ENCODE measurements around the gene DTX4. TPM values are rescaled to one million over a fixed set of nuclear protein-coding genes. Genes with fewer than 3 reads are reported as not detected.

DTX4 gene
- total and polyA plus RNA-seq, 2 of the 4 experiments (the other 2 are of a cell fraction) = 2.7 to 3.0 TPM

DNA sequence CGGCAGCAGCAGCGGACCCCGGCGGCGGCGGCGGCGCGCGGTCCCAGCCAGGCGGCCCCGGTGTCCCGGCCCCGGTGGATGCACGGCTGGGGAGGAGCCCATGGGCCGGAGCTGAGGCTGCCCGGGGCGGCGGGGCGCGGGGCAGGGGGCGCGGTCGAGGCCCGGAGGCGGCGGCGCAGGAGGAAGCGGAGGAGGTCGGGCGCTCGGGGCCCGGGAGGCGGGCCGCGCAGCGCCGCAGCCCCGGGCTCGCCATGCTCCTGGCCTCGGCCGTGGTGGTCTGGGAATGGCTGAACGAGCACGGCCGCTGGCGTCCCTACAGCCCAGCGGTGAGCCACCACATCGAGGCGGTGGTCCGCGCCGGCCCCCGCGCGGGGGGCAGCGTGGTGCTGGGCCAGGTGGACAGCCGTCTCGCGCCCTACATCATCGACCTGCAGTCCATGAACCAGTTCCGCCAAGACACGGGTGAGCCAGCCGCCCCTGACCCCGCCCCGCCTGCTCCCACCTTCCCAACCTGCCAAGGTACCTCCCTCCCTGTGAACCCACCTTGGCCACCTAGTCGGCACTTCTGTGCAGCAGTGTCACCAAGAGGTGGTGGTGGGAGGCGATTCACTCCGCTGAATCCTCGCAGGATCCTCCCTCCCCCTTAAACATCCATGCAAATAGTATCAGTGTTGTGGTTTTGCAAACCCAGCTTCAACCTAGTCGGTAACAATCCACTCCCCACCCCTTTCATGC, 580 bp downstream of the DTX4 start:
- BruUV-seq (replicated peaks) = no TSS peak
- in situ Hi-C loops (cut with MboI; ENCODE audit: low sequenced_read_pairs) = no loop called here
- peak overlapping the region; percentile 54 for H3K4me3 ChIP-seq (ENCODE audit: insufficient read depth, low read depth, low read length)
- peak overlapping the region; percentile 63; the same call in 1 of the 2 replicates for H2BK120ac ChIP-seq (ENCODE audit: low read depth, low read length)
- intact Hi-C loops (cut with micrococcal nuclease) = loop anchor here (2.0 to 5.0 kb wide), 3 partner anchors 14 to 510 kb away; no protein-coding TSS in a partner anchor
- DNase-seq = no peak
- peaks cover 11% of the 10 kb centered on the region for H3K4me1 ChIP-seq (ENCODE audit: control insufficient read depth, insufficient read depth, low read length)
- POLR2A ChIA-PET (ENCODE audit: unreplicated experiment) = interaction anchor here (0.9 kb wide), 1 partner anchor 32 kb away, joined by 3 read pairs; no protein-coding TSS in a partner anchor
- H3K18ac ChIP-seq (ENCODE audit: low read depth, low read length) = peak overlapping the region; percentile 61
- peak overlapping the region; percentile 86; the same call in 1 of the 2 replicates for H4K91ac ChIP-seq (ENCODE audit: insufficient read depth, low read depth, low read length)
- H3K36me3 ChIP-seq (ENCODE audit: control insufficient read depth, insufficient read depth, low read length) = 0 out of 2 replicates have a peak, but pooled peaks cover 2% of the 10 kb centered on the region
- H2BK15ac ChIP-seq (ENCODE audit: low read depth, low read length) = no peak overlapping the region; the same call in 2 of the 3 replicates
- peak overlapping the region; percentile 68 for H3K9ac ChIP-seq (ENCODE audit: low read depth, low read length)
- TF ChIP-seq, protein P1, sequence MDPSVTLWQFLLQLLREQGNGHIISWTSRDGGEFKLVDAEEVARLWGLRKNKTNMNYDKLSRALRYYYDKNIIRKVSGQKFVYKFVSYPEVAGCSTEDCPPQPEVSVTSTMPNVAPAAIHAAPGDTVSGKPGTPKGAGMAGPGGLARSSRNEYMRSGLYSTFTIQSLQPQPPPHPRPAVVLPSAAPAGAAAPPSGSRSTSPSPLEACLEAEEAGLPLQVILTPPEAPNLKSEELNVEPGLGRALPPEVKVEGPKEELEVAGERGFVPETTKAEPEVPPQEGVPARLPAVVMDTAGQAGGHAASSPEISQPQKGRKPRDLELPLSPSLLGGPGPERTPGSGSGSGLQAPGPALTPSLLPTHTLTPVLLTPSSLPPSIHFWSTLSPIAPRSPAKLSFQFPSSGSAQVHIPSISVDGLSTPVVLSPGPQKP (IDR thresholded peaks at IDR 0.05; ENCODE audit: borderline replicate concordance, low read depth, low read length) = no peak
- TF ChIP-seq MAZ (IDR thresholded peaks at IDR 0.05; ENCODE audit: borderline replicate concordance, low read depth, low read length) (no peak), NFE2L2 (IDR thresholded peaks at IDR 0.05; ENCODE audit: low read depth, low read length) (no peak), CHD1 (IDR thresholded peaks at IDR 0.05; ENCODE audit: low read depth, low read length) (no peak), FOS (IDR thresholded peaks at IDR 0.05; ENCODE audit: low read depth, low read length) (no peak), POLR2A (IDR thresholded peaks at IDR 0.05; ENCODE audit: low read depth, low read length) (no peak), SMC3 (IDR thresholded peaks at IDR 0.05; ENCODE audit: low read depth, low read length) (no peak), CEBPB (IDR thresholded peaks at IDR 0.05; ENCODE audit: low read depth, low read length) (no peak), RAD21 (IDR thresholded peaks at IDR 0.05; ENCODE audit: low read length) (no peak), RFX5 (IDR thresholded peaks at IDR 0.05; ENCODE audit: low read depth, low read length) (no peak)
- TF ChIP-seq, protein P2, sequence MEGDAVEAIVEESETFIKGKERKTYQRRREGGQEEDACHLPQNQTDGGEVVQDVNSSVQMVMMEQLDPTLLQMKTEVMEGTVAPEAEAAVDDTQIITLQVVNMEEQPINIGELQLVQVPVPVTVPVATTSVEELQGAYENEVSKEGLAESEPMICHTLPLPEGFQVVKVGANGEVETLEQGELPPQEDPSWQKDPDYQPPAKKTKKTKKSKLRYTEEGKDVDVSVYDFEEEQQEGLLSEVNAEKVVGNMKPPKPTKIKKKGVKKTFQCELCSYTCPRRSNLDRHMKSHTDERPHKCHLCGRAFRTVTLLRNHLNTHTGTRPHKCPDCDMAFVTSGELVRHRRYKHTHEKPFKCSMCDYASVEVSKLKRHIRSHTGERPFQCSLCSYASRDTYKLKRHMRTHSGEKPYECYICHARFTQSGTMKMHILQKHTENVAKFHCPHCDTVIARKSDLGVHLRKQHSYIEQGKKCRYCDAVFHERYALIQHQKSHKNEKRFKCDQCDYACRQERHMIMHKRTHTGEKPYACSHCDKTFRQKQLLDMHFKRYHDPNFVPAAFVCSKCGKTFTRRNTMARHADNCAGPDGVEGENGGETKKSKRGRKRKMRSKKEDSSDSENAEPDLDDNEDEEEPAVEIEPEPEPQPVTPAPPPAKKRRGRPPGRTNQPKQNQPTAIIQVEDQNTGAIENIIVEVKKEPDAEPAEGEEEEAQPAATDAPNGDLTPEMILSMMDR (conservative IDR thresholded peaks at IDR 0.05; ENCODE audit: low read depth, low read length) = no peak
- H3K56ac ChIP-seq (ENCODE audit: extremely low read depth, insufficient read depth, low read length) = no peak overlapping the region
- peak; percentile 40 for ATAC-seq (ENCODE audit: low read depth)
- peak overlapping the region; percentile 78 for H3K4ac ChIP-seq (ENCODE audit: low read depth, low read length)
- H3K23ac ChIP-seq (ENCODE audit: low read depth, low read length) = peak overlapping the region; percentile 66; the same call in 1 of the 2 replicates
- peak overlapping the region; percentile 80; a peak in 2 of 4 replicates for H4K8ac ChIP-seq (ENCODE audit: low read depth in 2 of 2, low read length in 2 of 2)
- H3K79me1 ChIP-seq (ENCODE audit: low read depth in 1 of 2, low read length in 2 of 2) = peaks cover 0 to 16% of the 10 kb centered on the region in 2 experiments; a peak in 2 of 4 replicates
- H3K9me1 ChIP-seq (ENCODE audit: insufficient read depth, low read length) = peaks cover 7% of the 10 kb centered on the region; the same call in 1 of the 2 replicates
- H2BK5ac ChIP-seq (ENCODE audit: low read depth, low read length, poor library complexity, severe bottlenecking) = peak overlapping the region; percentile 48
- no peak overlapping the region for H2BK20ac ChIP-seq (ENCODE audit: low read depth, low read length)
- CTCF ChIA-PET = interaction anchor here (0.6 to 2.3 kb wide), 26 partner anchors 14 to 1743 kb away, joined by 3 to 25 read pairs (median 4); no protein-coding TSS in a partner anchor
- H3K27me3 ChIP-seq (ENCODE audit: control insufficient read depth, insufficient read depth, low read length) = peaks cover 3% of the 10 kb centered on the region
- peak overlapping the region; percentile 85 for H2AK9ac ChIP-seq (replicated peaks; ENCODE audit: low read depth, low read length, poor library complexity)
- H2AK5ac ChIP-seq (ENCODE audit: low read depth, low read length) = peak overlapping the region; percentile 27; the same call in 1 of the 2 replicates
- peaks cover 5% of the 10 kb centered on the region; the same call in 1 of the 2 replicates for H4K20me1 ChIP-seq (ENCODE audit: insufficient read depth, low read length)
- H4K5ac ChIP-seq (ENCODE audit: low read depth, low read length) = peak overlapping the region; percentile 6; the same call in 1 of the 2 replicates
- peak overlapping the region; percentile 61 for H3K27ac ChIP-seq (ENCODE audit: insufficient read depth, low read length)
- 0% methylated on average over 22 of the region's 70 CpGs; no CpG with 5 or more reads in 1 of the 2 experiments for WGBS, 2 experiments (ENCODE audit: extremely low coverage in 2 of 2, insufficient read length in 1 of 2)
- H2AFZ ChIP-seq (replicated peaks; ENCODE audit: low read length, poor library complexity) = peak overlapping the region; percentile 92
- H3K4me2 ChIP-seq (ENCODE audit: low read depth, low read length) = peak overlapping the region; percentile 90
- dilution Hi-C loops (cut with HindIII; ENCODE audit: low sequenced_read_pairs, unreplicated experiment) = no loop called here
- H3K9me3 ChIP-seq (ENCODE audit: control insufficient read depth, insufficient read depth, low read length) = no peaks in the 10 kb centered on the region
- peak overlapping the region; percentile 86 for H3K14ac ChIP-seq (replicated peaks; ENCODE audit: low read depth, low read length)
